Activated naive CD4-positive, alpha-beta T cell treated with anti-CD3 and anti-CD28 coated beads, Interleukin-2, amount 10 ng/mL, durations not matched to agents 7 days and 5 days (primary cell): ENCODE results near the gene OGFOD1.
"Not testable (repeated sequence)": the region's sequence is repeated elsewhere in the genome, so short reads cannot be mapped to it uniquely, and the experiment has no call there.

Experiments
- CTCF ChIA-PET: fragments of 350-600 bp; sonication (Branson Sonifier 250); formaldehyde crosslinking; loops from one replicate; lab custom pipeline; 2021; ENCODE audit warnings: antibody characterized with exemption; lab: Charles Lee
- DNase-seq: peaks from one replicate; pipeline ENCODE4 v3.0.0-alpha.2; 2020
- H3K27ac Mint-ChIP-seq: one replicate; pipeline ENCODE4 v1.8.0; 2021; ENCODE audit warnings: mild to moderate bottlenecking, moderate library complexity, mixed read lengths
- H3K27me3 Mint-ChIP-seq: one replicate; pipeline ENCODE4 v1.8.0; 2021; ENCODE audit warnings: mild to moderate bottlenecking, mixed read lengths
- H3K36me3 Mint-ChIP-seq: one replicate; pipeline ENCODE4 v1.8.0; 2021; ENCODE audit warnings: mixed read lengths
- H3K4me1 Mint-ChIP-seq: one replicate; pipeline ENCODE4 v1.8.0; 2021; ENCODE audit warnings: mixed read lengths
- H3K4me3 Mint-ChIP-seq: one replicate; pipeline ENCODE4 v1.8.0; 2021; ENCODE audit warnings: mild to moderate bottlenecking, moderate library complexity, mixed read lengths
- H3K9me3 Mint-ChIP-seq: one replicate; pipeline ENCODE4 v1.8.0; 2021; ENCODE audit warnings: mixed read lengths

The OGFOD1 gene

GRCh38 chr16:56479469-56479868 is 28.1 kb downstream of the OGFOD1 start:
- H3K9me3 Mint-ChIP-seq: no peaks in the 10 kb centered on the region
- H3K4me1 Mint-ChIP-seq: peaks cover 8% of the 10 kb centered on the region
- peaks cover 38% of the 10 kb centered on the region for H3K36me3 Mint-ChIP-seq
- DNase-seq: no peak
- CTCF ChIA-PET: interaction anchor here (0.9 to 1.1 kb wide), 3 partner anchors 11 to 73 kb away, joined by 3 read pairs; no protein-coding TSS in a partner anchor
- no peaks in the 10 kb centered on the region for H3K27me3 Mint-ChIP-seq
- H3K4me3 Mint-ChIP-seq: no peak overlapping the region
- H3K27ac Mint-ChIP-seq: no peak overlapping the region

GRCh38 chr16:56480776-56481467 is 29.6 kb downstream of the OGFOD1 start:
- Mint-ChIP-seq H3K36me3 (peaks cover 32% of the 10 kb centered on the region), H3K4me3 (no peak overlapping the region), H3K27me3 (no peaks in the 10 kb centered on the region), H3K9me3 (no peaks in the 10 kb centered on the region), H3K4me1 (peaks cover 8% of the 10 kb centered on the region), H3K27ac (peak overlapping the region; percentile 24)
- DNase-seq: no peak
- CTCF ChIA-PET: no interaction called here

GRCh38 chr16:56481468-56482122 is 30.2 kb downstream of the OGFOD1 start:
- DNase-seq: no peak
- H3K4me3 Mint-ChIP-seq: no peak overlapping the region
- no peak overlapping the region for H3K27ac Mint-ChIP-seq
- no peaks in the 10 kb centered on the region for H3K27me3 Mint-ChIP-seq
- H3K9me3 Mint-ChIP-seq: no peaks in the 10 kb centered on the region
- peaks cover 29% of the 10 kb centered on the region for H3K36me3 Mint-ChIP-seq
- H3K4me1 Mint-ChIP-seq: peaks cover 8% of the 10 kb centered on the region
- CTCF ChIA-PET: no interaction called here

GRCh38 chr16:56482683-56483236 is 31.4 kb downstream of the OGFOD1 start:
- no peaks in the 10 kb centered on the region for H3K27me3 Mint-ChIP-seq
- H3K27ac Mint-ChIP-seq: no peak overlapping the region
- peaks cover under 1% of the 10 kb centered on the region for H3K4me1 Mint-ChIP-seq
- CTCF ChIA-PET: no interaction called here
- peaks cover 20% of the 10 kb centered on the region for H3K36me3 Mint-ChIP-seq
- no peaks in the 10 kb centered on the region for H3K9me3 Mint-ChIP-seq
- DNase-seq: no peak
- no peak overlapping the region for H3K4me3 Mint-ChIP-seq

GRCh38 chr16:56483394-56483793 is 32.0 kb downstream of the OGFOD1 start:
- Mint-ChIP-seq H3K4me1 (no peaks in the 10 kb centered on the region), H3K27ac (no peak overlapping the region), H3K9me3 (no peaks in the 10 kb centered on the region), H3K27me3 (no peaks in the 10 kb centered on the region), H3K36me3 (peaks cover 20% of the 10 kb centered on the region), H3K4me3 (no peak overlapping the region)
- CTCF ChIA-PET: no interaction called here
- no peak for DNase-seq

GRCh38 chr16:56488035-56488434 is 36.7 kb downstream of the OGFOD1 start:
- H3K4me1 Mint-ChIP-seq: no peaks in the 10 kb centered on the region
- H3K36me3 Mint-ChIP-seq: peaks cover 10% of the 10 kb centered on the region
- CTCF ChIA-PET: no interaction called here
- H3K27ac Mint-ChIP-seq: no peak overlapping the region
- H3K9me3 Mint-ChIP-seq: no peaks in the 10 kb centered on the region
- DNase-seq: no peak
- no peaks in the 10 kb centered on the region for H3K27me3 Mint-ChIP-seq
- no peak overlapping the region for H3K4me3 Mint-ChIP-seq

GRCh38 chr16:56488868-56489267 is 37.5 kb downstream of the OGFOD1 start:
- H3K4me3 Mint-ChIP-seq, H3K27ac Mint-ChIP-seq, H3K27me3 Mint-ChIP-seq, H3K9me3 Mint-ChIP-seq, CTCF ChIA-PET, H3K36me3 Mint-ChIP-seq, H3K4me1 Mint-ChIP-seq, DNase-seq: not testable (repeated sequence)

- Mint-ChIP-seq H3K9me3 (no peaks in the 10 kb centered on the region), H3K36me3 (peaks cover 3% of the 10 kb centered on the region), H3K4me1 (no peaks in the 10 kb centered on the region), H3K27me3 (no peaks in the 10 kb centered on the region), H3K27ac (no peak overlapping the region), H3K4me3 (no peak overlapping the region)
- no peak for DNase-seq
- CTCF ChIA-PET: interaction anchor here (0.7 kb wide), 1 partner anchor 437 kb away, joined by 3 read pairs; no protein-coding TSS in a partner anchor
These were observed 40.4 kb downstream of the OGFOD1 start for GRCh38 chr16:56491657-56492261.

- Mint-ChIP-seq H3K9me3 (no peaks in the 10 kb centered on the region), H3K4me3 (no peak overlapping the region), H3K36me3 (peaks cover 6% of the 10 kb centered on the region), H3K27ac (no peak overlapping the region), H3K4me1 (no peaks in the 10 kb centered on the region), H3K27me3 (no peaks in the 10 kb centered on the region)
- CTCF ChIA-PET: no interaction called here
- DNase-seq: no peak
These were observed 41.8 kb downstream of the OGFOD1 start for GRCh38 chr16:56493126-56493525.

GRCh38 chr16:56493815-56494214 is 42.5 kb downstream of the OGFOD1 start:
- Mint-ChIP-seq H3K27ac (no peak overlapping the region), H3K36me3 (peaks cover 13% of the 10 kb centered on the region), H3K4me1 (no peaks in the 10 kb centered on the region), H3K9me3 (no peaks in the 10 kb centered on the region), H3K4me3 (no peak overlapping the region), H3K27me3 (no peaks in the 10 kb centered on the region)
- DNase-seq: no peak
- CTCF ChIA-PET: no interaction called here

- Mint-ChIP-seq H3K9me3 (no peaks in the 10 kb centered on the region), H3K4me3 (no peak overlapping the region), H3K4me1 (no peaks in the 10 kb centered on the region), H3K27ac (no peak overlapping the region), H3K27me3 (no peaks in the 10 kb centered on the region), H3K36me3 (peaks cover 20% of the 10 kb centered on the region)
- DNase-seq: no peak
- CTCF ChIA-PET: no interaction called here
These were observed 53.8 kb downstream of the OGFOD1 start for GRCh38 chr16:56505181-56505580.

GRCh38 chr16:56506941-56507340 is 55.6 kb downstream of the OGFOD1 start:
- no peak for DNase-seq
- no peak overlapping the region for H3K27ac Mint-ChIP-seq
- no peaks in the 10 kb centered on the region for H3K9me3 Mint-ChIP-seq
- H3K4me3 Mint-ChIP-seq: no peak overlapping the region
- CTCF ChIA-PET: interaction anchor here (0.6 to 1.0 kb wide), 2 partner anchors 11 to 22 kb away, joined by 3 read pairs; no protein-coding TSS in a partner anchor
- H3K27me3 Mint-ChIP-seq: no peaks in the 10 kb centered on the region
- peaks cover 16% of the 10 kb centered on the region for H3K36me3 Mint-ChIP-seq
- H3K4me1 Mint-ChIP-seq: no peaks in the 10 kb centered on the region

- CTCF ChIA-PET: interaction anchor here (1.4 kb wide), 1 partner anchor 90 kb away, joined by 5 read pairs; no protein-coding TSS in a partner anchor
- no peak for DNase-seq
- no peaks in the 10 kb centered on the region for H3K27me3 Mint-ChIP-seq
These were observed 59.2 kb downstream of the OGFOD1 start for GRCh38 chr16:56510544-56510943.

GRCh38 chr16:56512025-56512424 is 60.7 kb downstream of the OGFOD1 start:
- Mint-ChIP-seq H3K9me3 (no peaks in the 10 kb centered on the region), H3K4me3 (no peak overlapping the region), H3K36me3 (peaks cover 11% of the 10 kb centered on the region), H3K27ac (no peak overlapping the region), H3K27me3 (no peaks in the 10 kb centered on the region), H3K4me1 (peaks cover 3% of the 10 kb centered on the region)
- DNase-seq: no peak
- CTCF ChIA-PET: no interaction called here

More at GRCh38 chr16:56510544-56510943, 59.2 kb downstream of the OGFOD1 start:
- Mint-ChIP-seq H3K36me3 (peaks cover 11% of the 10 kb centered on the region), H3K9me3 (no peaks in the 10 kb centered on the region), H3K27ac (no peak overlapping the region), H3K4me1 (peaks cover 3% of the 10 kb centered on the region), H3K4me3 (no peak overlapping the region)
